ENCODE measurements around the gene TGFBR1.

GRCh38 chr9:99189887-99190596, 85.1 kb downstream of the TGFBR1 start:
- TF ChIP-seq, protein P1, sequence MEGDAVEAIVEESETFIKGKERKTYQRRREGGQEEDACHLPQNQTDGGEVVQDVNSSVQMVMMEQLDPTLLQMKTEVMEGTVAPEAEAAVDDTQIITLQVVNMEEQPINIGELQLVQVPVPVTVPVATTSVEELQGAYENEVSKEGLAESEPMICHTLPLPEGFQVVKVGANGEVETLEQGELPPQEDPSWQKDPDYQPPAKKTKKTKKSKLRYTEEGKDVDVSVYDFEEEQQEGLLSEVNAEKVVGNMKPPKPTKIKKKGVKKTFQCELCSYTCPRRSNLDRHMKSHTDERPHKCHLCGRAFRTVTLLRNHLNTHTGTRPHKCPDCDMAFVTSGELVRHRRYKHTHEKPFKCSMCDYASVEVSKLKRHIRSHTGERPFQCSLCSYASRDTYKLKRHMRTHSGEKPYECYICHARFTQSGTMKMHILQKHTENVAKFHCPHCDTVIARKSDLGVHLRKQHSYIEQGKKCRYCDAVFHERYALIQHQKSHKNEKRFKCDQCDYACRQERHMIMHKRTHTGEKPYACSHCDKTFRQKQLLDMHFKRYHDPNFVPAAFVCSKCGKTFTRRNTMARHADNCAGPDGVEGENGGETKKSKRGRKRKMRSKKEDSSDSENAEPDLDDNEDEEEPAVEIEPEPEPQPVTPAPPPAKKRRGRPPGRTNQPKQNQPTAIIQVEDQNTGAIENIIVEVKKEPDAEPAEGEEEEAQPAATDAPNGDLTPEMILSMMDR (conservative IDR thresholded peaks at IDR 0.05; ENCODE audit: low read length): no peak
- no peak for TF ChIP-seq EZH2phosphoT487 (IDR thresholded peaks at IDR 0.05; ENCODE audit: borderline replicate concordance)

All from Loucy (cell line).